Gastroesophageal sphincter (tissue), 4 donors: ENCODE measurements around the gene UVRAG. TPM values are rescaled to one million over a fixed set of nuclear protein-coding genes. Genes with fewer than 3 reads are reported as not detected.

Source experiments
- ATAC-seq: fragments of 150-250 bp; one replicate; pipeline ENCODE4 v1.9.1; 2016; ENCODE audit warnings: mild to moderate bottlenecking, moderate library complexity
- H3K27ac ChIP-seq, 4 donors: fragments of 200-600 bp; sonication (generic) in 3 of 4; 1 replicate in 3 of 4; 2 replicates in 1 of 4; pipeline ENCODE4 v1.5.1; 2016 to 2019
- H3K27me3 ChIP-seq: fragments of 200-600 bp; sonication (generic); one replicate; pipeline ENCODE4 v1.5.1; 2019
- H3K36me3 ChIP-seq, 2 donors: fragments of 200-600 bp; sonication (generic); one replicate each; pipeline ENCODE4 v1.5.1; 2019; ENCODE audit warnings: control low read depth in 1 of 2
- H3K4me1 ChIP-seq, 3 donors: fragments of 200-600 bp; sonication (generic); 1 replicate in 2 of 3; 2 replicates in 1 of 3; pipeline ENCODE4 v1.5.1; 2016 to 2019; ENCODE audit warnings: control low read depth in 2 of 3
- H3K4me3 ChIP-seq, 2 donors: fragments of 200-600 bp; sonication (generic); one replicate each; pipeline ENCODE4 v1.5.1; 2019; ENCODE audit warnings: mild to moderate bottlenecking in 1 of 2, moderate library complexity in 1 of 2
- H3K9me3 ChIP-seq, 3 donors: fragments of 200-600 bp; sonication (generic); one replicate each; pipeline ENCODE4 v1.5.1; 2017 to 2019; ENCODE audit warnings: control low read depth in 2 of 3
- EP300 ChIP-seq: sonication (generic); formaldehyde crosslinking; IDR thresholded peaks from one replicate; pipeline ENCODE4 v1.6.1; 2017; ENCODE audit warnings: antibody characterized with exemption, mild to moderate bottlenecking
- POLR2A ChIP-seq, 2 donors: fragments of 450-650 bp; IDR thresholded peaks; one replicate each; pipeline ENCODE4 v1.6.1; 2017; ENCODE audit warnings: antibody characterized with exemption in 2 of 2, mild to moderate bottlenecking in 2 of 2, moderate library complexity in 1 of 2
- POLR2AphosphoS5 ChIP-seq: sonication (generic); formaldehyde crosslinking; IDR thresholded peaks from one replicate; pipeline ENCODE4 v1.6.1; 2017; ENCODE audit warnings: antibody characterized with exemption
- WGBS, 2 donors: methylation state at CpG; one replicate each; pipeline ENCODE4 v1.1.5; 2018; ENCODE audit warnings: low coverage in 1 of 2; 5-methylcytosine and 5-hydroxymethylcytosine counted together
- total RNA-seq, 4 donors: library from RNA; depleted of rRNA; stranded (reverse); fragments of >200 nt; gene quantifications; one replicate each; pipeline ENCODE4 v1.1.0, GENCODE V29; 2016
- TF ChIP-seq, protein P1 (sequence below), 4 experiments: fragments of 200-600 bp in 2 of 4; fragments of 450-650 bp in 2 of 4; sonication (generic) in 1 of 4; IDR thresholded peaks; one replicate each; pipeline ENCODE4 v1.5.1; 2017 to 2019; ENCODE audit warnings: antibody characterized with exemption in 4 of 4, mild to moderate bottlenecking in 2 of 4, moderate library complexity in 2 of 4

UVRAG gene
- total RNA-seq, 4 donors from 2014 or later: 28.1 to 50.1 (median 34.7) TPM

GRCh38 chr11:75919525-75919924, 104.5 kb downstream of the UVRAG start:
- TF ChIP-seq POLR2AphosphoS5 (peak; percentile 25), EP300 (no peak), POLR2A (IDR thresholded peaks at IDR 0.05) (no peak)
- TF ChIP-seq, protein P1, sequence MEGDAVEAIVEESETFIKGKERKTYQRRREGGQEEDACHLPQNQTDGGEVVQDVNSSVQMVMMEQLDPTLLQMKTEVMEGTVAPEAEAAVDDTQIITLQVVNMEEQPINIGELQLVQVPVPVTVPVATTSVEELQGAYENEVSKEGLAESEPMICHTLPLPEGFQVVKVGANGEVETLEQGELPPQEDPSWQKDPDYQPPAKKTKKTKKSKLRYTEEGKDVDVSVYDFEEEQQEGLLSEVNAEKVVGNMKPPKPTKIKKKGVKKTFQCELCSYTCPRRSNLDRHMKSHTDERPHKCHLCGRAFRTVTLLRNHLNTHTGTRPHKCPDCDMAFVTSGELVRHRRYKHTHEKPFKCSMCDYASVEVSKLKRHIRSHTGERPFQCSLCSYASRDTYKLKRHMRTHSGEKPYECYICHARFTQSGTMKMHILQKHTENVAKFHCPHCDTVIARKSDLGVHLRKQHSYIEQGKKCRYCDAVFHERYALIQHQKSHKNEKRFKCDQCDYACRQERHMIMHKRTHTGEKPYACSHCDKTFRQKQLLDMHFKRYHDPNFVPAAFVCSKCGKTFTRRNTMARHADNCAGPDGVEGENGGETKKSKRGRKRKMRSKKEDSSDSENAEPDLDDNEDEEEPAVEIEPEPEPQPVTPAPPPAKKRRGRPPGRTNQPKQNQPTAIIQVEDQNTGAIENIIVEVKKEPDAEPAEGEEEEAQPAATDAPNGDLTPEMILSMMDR (IDR thresholded peaks at IDR 0.05): no peak
- 10 to 34% methylated on average over 2 of the region's 2 CpGs for WGBS, 2 donors
- Histone ChIP-seq H3K4me1 (peaks cover 5 to 45% (median 15%) of the 10 kb centered on the region in 3 donors), H3K27ac (peak overlapping the region in 3 of 4 donors; percentile 52 to 68 (median 68)), H3K36me3 (no peaks in the 10 kb centered on the region), H3K4me3 (no peak overlapping the region), H3K9me3 (no peaks in the 10 kb centered on the region), H3K27me3 (no peaks in the 10 kb centered on the region)
- peak; percentile 79 for ATAC-seq

- no peak for ATAC-seq
- H3K36me3 ChIP-seq: no peaks in the 10 kb centered on the region
- H3K27ac ChIP-seq: no peak overlapping the region
- no peak overlapping the region for H3K4me3 ChIP-seq
- H3K4me1 ChIP-seq: peaks cover 8 to 58% (median 28%) of the 10 kb centered on the region in 3 donors
- WGBS, 2 donors: 59 to 68% methylated on average over 1 of the region's 1 CpG
- no peak for TF ChIP-seq POLR2AphosphoS5
- TF ChIP-seq, protein P1 (IDR thresholded peaks at IDR 0.05): no peak
- TF ChIP-seq POLR2A (IDR thresholded peaks at IDR 0.05): no peak
- TF ChIP-seq EP300: no peak
- H3K9me3 ChIP-seq: no peaks in the 10 kb centered on the region
- no peaks in the 10 kb centered on the region for H3K27me3 ChIP-seq
Measured at GRCh38 chr11:75920848-75921247, 105.8 kb downstream of the UVRAG start.

GRCh38 chr11:75921808-75922207, 106.8 kb downstream of the UVRAG start:
- Histone ChIP-seq H3K4me3 (no peak overlapping the region), H3K27ac (no peak overlapping the region), H3K27me3 (no peaks in the 10 kb centered on the region), H3K9me3 (no peaks in the 10 kb centered on the region), H3K36me3 (no peaks in the 10 kb centered on the region), H3K4me1 (peaks cover 8 to 68% (median 32%) of the 10 kb centered on the region in 3 donors)
- WGBS, 2 donors: 21 to 68% methylated on average over 2 to 3 of the region's 3 CpGs
- no peak for ATAC-seq
- TF ChIP-seq, protein P1 (IDR thresholded peaks at IDR 0.05): no peak
- TF ChIP-seq POLR2AphosphoS5 (no peak), EP300 (no peak), POLR2A (IDR thresholded peaks at IDR 0.05) (no peak)

- H3K27ac ChIP-seq: peak overlapping the region; percentile 5 to 46 (median 39)
- H3K4me1 ChIP-seq: peaks cover 3 to 52% (median 26%) of the 10 kb centered on the region in 3 donors
- H3K36me3 ChIP-seq: no peaks in the 10 kb centered on the region
- WGBS, 2 donors: 31 to 48% methylated on average over 5 to 6 of the region's 6 CpGs
- TF ChIP-seq, protein P1 (IDR thresholded peaks at IDR 0.05): no peak
- TF ChIP-seq POLR2A (IDR thresholded peaks at IDR 0.05): no peak
- TF ChIP-seq POLR2AphosphoS5: no peak
- TF ChIP-seq EP300: no peak
- ATAC-seq: no peak
- H3K9me3 ChIP-seq: no peaks in the 10 kb centered on the region
- no peak overlapping the region for H3K4me3 ChIP-seq
- H3K27me3 ChIP-seq: no peaks in the 10 kb centered on the region
Measured at GRCh38 chr11:75924966-75925784, 110.2 kb downstream of the UVRAG start.

GRCh38 chr11:75925785-75926164, 110.8 kb downstream of the UVRAG start:
- no peak overlapping the region for H3K4me3 ChIP-seq
- H3K27me3 ChIP-seq: no peaks in the 10 kb centered on the region
- no peak for ATAC-seq
- H3K9me3 ChIP-seq: no peaks in the 10 kb centered on the region
- no peaks in the 10 kb centered on the region for H3K36me3 ChIP-seq
- TF ChIP-seq EP300 (no peak), POLR2A (IDR thresholded peaks at IDR 0.05) (no peak), POLR2AphosphoS5 (no peak)
- TF ChIP-seq, protein P1 (IDR thresholded peaks at IDR 0.05): no peak
- peaks cover 3 to 50% (median 26%) of the 10 kb centered on the region in 3 donors for H3K4me1 ChIP-seq
- WGBS, 2 donors: 82 to 86% methylated on average over 1 of the region's 1 CpG
- peak overlapping the region in 2 of 4 donors; percentile 5 to 46 for H3K27ac ChIP-seq
